HG02759 (cell line): ENCODE data around the gene PDCD2L.
"Not testable (repeated sequence)": the region's sequence is repeated elsewhere in the genome, so short reads cannot be mapped to it uniquely, and the experiment has no call there.

ENCODE experiments used
- ATAC-seq: cut with Tn5 transposase; IDR thresholded peaks from one replicate; pipeline ENCODE4 v1.9.1; 2021; ENCODE audit warnings: mild to moderate bottlenecking, moderate library complexity; ENCODE audit not compliant: unreplicated experiment

Gene PDCD2L

DNA sequence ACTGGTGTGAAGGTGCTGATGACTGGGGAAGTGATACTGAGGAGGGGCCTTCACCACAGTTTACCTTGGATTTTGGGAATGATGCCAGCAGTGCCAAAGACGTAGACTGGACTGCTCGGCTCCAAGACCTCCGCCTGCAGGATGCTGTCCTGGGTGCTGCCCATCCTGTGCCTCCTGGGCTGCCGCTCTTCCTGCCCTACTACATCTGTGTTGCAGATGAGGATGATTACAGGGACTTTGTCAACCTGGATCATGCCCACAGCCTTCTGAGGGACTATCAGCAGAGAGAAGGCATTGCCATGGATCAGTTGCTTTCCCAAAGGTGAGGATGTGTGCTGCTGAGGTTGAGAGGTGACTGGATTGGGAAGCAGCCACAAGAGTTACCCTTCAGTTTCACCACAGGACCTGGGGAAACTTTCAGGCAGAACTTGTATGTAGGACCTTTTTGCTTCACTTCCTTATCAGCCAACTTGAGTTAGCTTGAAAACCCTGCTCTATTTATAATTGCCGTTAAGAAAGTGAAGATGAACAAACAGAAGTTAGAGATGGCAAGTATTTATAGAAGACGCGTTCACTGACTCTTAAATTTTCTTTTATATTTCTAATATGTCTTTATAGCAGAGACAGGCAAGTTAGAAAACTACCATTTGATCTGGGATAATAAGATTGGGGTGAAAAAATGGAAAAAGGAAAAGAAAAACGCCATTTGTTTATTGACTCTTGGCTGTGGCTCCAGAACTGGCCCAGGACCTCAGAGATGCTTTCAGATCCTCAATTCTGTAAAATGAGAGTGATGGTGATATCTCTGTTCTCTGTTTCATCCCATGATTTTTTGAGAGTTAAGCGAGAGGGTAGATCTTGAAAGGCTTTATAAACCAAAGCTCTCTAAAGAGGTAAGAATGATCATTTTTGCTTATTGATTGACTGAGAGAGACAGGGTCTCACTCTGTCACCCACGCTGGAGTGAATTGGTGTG is 5.3 kb downstream of the PDCD2L start:
- ATAC-seq: no peak

- no peak for ATAC-seq
These were observed 7.0 kb downstream of the PDCD2L start for GRCh38 chr19:34411216-34411615.

DNA sequence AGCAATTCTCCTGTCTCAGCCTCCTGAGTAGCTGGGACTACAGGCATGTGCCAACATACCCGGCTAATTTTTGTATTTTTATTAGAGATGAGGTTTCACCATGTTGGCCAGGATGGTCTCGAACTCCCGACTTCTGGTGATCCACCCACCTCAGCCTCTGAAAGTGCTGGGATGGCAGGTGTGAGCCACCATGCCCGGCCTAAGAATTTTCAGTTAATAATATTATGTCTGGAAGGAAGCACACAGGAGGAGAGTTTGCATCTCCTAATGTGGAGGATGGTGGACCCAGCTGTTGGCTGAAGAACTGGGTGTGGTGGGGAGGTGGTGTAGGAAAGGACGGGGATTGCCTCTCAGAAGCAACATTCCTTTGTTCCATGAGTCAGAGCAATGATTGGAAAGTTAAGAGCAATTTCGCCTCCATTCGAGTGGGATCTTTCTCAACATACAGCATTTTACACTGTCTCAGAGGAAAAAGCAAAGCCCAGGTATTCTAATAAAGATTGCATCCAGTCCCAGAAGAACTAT is 11.9 kb downstream of the PDCD2L start:
- no peak for ATAC-seq

- no peak for ATAC-seq
These were observed 14.1 kb downstream of the PDCD2L start for GRCh38 chr19:34418300-34418699.

DNA sequence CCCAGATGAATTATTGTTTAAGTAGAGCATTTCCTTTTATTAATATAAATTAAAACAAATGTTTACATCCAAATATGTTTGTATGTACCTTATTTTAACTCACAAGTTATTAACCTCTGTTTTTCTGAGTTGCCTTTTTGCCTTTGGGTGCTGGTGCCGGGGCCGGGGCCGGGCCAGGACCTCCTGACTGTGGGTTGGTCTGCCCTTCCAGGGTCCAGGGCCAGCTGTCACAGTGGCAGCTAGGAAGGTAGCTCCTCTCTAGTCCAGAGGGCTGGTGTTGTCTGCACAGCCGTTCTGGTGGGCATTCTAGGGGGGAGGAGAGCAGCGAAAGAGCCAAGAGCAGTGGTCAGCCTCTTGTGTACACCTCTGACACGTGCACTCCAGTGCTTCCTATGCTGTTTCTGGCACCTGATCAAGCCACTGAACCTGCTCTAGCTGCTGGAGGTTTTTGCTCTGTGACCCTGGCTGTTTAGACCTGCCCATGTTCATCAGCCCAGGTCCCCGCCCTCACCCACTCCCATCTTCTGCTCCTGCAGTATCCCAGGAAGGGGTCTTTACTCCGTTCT is 22.0 kb downstream of the PDCD2L start:
- ATAC-seq: no peak

GRCh38 chr19:34428549-34429285 is 24.5 kb downstream of the PDCD2L start:
- ATAC-seq: peak; percentile 55

GRCh38 chr19:34429553-34429952 is 25.4 kb downstream of the PDCD2L start:
- ATAC-seq: no peak

GRCh38 chr19:34430738-34431625 is 26.8 kb downstream of the PDCD2L start:
- no peak for ATAC-seq

DNA sequence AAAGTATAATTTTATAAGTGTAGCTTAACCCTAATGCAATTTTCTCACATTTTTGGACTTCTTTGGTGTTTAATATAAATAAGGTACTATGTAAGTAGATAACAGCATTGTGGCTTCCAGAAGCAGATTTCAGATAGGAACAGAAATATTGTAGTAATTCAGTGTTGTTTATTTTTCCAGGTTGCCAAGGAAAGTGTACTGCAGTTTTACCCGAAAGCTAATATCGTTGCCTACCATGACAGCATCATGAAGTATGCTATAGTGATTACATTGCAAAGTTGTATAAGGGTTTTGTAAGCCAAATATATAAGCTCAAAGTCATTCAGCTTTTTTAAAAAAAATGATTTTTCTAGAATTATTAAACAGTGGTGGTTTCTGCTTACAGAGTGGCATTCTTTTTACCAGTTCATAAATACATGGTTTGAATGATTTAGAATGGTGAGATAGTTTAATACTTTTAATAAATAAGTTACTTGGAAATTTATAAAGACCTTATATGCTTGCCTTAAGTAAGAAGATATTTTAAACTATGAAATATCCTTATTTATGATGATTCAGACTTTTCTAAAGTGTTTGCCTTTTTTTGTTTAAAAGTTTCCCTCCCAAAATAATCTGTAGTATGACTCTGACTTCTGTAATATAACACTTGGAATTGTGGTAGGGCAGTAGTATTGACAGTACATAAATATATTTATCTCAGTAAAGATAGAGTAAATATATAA is 27.6 kb downstream of the PDCD2L start:
- no peak for ATAC-seq

GRCh38 chr19:34432797-34433196 is 28.6 kb downstream of the PDCD2L start:
- ATAC-seq: no peak

DNA sequence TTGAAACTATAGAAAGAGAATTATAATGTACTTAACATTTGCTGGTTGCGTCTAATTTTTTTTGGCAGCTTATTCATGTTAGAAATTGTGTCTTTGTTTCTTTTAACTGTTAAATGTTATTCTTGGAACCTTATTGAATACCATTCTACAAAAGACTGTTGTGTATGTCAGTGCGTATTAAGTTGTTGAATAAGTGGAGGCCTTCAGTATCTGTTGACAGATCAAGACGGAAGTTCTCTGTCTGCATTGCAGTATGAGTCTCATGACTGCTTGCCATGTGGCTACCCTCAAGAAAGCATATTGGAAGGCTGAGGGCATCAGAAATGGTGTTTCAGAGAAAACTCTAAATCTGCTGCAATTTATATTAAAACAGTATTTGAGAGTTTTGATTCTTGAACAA is 32.5 kb downstream of the PDCD2L start:
- ATAC-seq: no peak

DNA sequence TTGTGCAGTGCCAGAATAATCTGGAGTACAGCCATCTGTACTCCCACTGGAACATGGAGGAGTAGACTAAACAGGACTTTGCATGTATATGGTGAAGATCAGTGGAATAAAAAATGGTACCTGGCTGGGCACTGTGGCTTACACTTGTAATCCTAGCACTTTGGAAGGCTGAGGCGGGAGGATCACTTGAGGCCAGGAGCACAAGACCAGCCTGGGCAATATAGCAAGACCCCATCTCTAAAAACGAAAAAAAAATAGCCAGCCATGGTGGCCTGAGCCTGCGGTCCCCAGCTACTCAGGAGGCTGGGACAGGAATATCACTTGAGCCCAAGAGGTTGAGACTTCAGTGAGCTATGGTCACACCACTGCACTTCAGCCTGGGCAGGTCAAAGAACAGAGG is 44.0 kb downstream of the PDCD2L start:
- no peak for ATAC-seq

DNA sequence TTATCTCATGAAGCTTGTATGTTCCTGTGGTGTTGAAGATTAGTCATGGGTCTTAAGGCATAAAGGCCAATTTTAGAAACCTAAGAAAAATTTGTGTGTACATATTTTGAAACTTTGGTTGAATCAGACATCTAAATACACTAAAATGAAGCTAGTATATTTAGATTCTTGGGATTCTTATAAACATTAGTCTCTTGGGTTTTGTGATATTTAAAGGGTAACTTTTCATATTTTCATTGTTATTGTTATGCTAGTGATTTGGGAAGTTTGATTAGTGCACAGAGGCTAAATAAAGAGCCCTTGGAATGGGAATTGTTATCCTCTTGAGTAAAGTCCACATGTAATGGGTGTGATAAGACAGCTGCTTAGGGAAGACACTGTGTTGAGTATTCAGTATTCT is 48.5 kb downstream of the PDCD2L start:
- ATAC-seq: no peak

GRCh38 chr19:34454091-34454490 is 49.9 kb downstream of the PDCD2L start:
- no peak for ATAC-seq

- no peak for ATAC-seq
These were observed 50.5 kb downstream of the PDCD2L start for GRCh38 chr19:34454685-34455084.

DNA sequence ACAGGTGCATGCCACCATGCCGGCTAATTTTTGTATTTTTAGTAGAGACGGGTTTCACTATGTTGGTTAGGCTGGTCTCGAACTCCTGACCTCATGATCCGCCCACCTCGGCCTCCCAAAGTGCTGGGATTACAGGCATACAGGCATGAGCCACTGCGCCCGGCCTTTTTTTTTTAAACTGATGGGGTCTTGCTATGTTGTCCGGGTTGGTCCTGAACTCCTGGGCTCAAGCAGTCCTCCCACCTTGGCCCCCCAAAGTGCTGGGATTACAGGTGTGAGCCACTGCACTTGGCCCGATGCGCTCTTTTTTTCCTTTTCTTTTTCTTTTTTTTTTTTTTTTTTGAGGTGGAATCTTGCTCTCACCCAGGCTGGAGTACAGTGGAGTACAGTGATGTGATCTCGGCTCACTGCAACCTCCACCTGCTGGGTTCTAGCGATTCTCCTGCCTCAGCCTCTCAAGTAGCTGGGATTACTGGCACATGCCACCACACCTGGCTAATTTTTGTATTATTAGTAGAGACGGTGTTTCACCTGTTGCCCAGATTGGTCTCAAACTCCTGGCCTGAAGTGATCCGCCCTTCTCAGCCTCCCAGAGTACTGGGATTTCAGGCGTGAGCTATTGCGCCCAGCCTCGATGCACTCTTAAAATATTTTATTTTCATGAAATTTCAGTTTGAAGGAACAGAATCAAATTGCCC is 51.7 kb downstream of the PDCD2L start:
- not testable (repeated sequence) for ATAC-seq

- ATAC-seq: no peak
These were observed 53.2 kb downstream of the PDCD2L start for GRCh38 chr19:34457446-34457845.

GRCh38 chr19:34458677-34459076 is 54.5 kb downstream of the PDCD2L start:
- no peak for ATAC-seq

GRCh38 chr19:34459614-34460013 is 55.4 kb downstream of the PDCD2L start:
- no peak for ATAC-seq
